T-helper 1 cell treated with Interleukin-12 subunit alpha and Interleukin-12 subunit beta and Interleukin-4 antibody, amounts not matched to agents 30 μg/mL and 1 μg/mL, for 36 hours (primary cell): Measurements from ENCODE around the gene PLA2G4C.
A peak's percentile ranks its signal among the peaks of the same experiment; 100 is the strongest.

Experiments
- H3K27ac Mint-ChIP-seq: one replicate; pipeline ENCODE4 v1.8.0; 2021; ENCODE audit warnings: mild to moderate bottlenecking, mixed read lengths
- H3K27me3 Mint-ChIP-seq: one replicate; pipeline ENCODE4 v1.8.0; 2021; ENCODE audit warnings: low read depth, mixed read lengths
- H3K36me3 Mint-ChIP-seq: one replicate; pipeline ENCODE4 v1.8.0; 2021; ENCODE audit warnings: low read depth, mixed read lengths
- H3K4me1 Mint-ChIP-seq: one replicate; pipeline ENCODE4 v1.8.0; 2021; ENCODE audit warnings: low read depth, mixed read lengths
- H3K4me3 Mint-ChIP-seq: one replicate; pipeline ENCODE4 v1.8.0; 2021; ENCODE audit warnings: mild to moderate bottlenecking, moderate library complexity, mixed read lengths
- H3K9me3 Mint-ChIP-seq: one replicate; pipeline ENCODE4 v1.8.0; 2021; ENCODE audit warnings: mixed read lengths

The PLA2G4C gene

DNA sequence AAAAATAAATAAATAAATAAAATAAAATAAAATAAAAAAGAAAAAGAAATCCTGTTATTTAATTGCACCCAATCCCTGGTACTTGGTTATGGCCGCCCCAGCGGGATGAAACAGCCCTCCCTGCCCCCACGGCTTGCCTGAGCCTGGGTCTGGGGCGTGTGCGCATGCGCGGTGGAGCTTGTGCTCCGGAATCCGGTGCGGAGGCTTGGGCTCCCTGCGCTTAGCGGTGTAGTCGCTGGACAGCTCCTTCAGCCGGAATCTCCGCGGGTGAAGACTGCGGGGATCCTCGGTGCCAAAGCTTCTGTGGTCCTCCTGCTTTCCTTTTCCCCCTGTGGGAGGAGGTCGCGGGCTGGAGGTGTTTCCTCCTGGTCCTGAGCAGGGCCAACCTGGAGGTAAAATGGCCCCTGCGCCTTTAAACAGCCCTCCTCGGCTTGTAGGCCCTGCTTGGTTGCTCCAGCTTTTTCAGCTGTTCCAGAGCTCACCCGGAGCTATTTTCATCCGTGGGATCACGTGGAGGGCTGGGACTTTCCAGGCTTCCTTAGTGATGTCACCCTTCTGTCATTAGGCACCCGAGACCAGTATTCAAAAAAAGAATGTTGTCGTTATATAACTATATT, at the start of gene PLA2G4C:
Gene PLA2G4C (minus strand): TSS at position 468 of the 617 bp plus-strand sequence. CDS start 4,288 bp downstream, outside the sequence.
- Mint-ChIP-seq H3K9me3 (no peaks in the 10 kb centered on the region), H3K4me3 (peak within 1 kb of the TSS; percentile 82), H3K36me3 (peaks cover 3% of the 10 kb centered on the region), H3K4me1 (peaks cover 18% of the 10 kb centered on the region), H3K27ac (peak within 1 kb of the TSS; percentile 91), H3K27me3 (no peaks in the 10 kb centered on the region)

DNA sequence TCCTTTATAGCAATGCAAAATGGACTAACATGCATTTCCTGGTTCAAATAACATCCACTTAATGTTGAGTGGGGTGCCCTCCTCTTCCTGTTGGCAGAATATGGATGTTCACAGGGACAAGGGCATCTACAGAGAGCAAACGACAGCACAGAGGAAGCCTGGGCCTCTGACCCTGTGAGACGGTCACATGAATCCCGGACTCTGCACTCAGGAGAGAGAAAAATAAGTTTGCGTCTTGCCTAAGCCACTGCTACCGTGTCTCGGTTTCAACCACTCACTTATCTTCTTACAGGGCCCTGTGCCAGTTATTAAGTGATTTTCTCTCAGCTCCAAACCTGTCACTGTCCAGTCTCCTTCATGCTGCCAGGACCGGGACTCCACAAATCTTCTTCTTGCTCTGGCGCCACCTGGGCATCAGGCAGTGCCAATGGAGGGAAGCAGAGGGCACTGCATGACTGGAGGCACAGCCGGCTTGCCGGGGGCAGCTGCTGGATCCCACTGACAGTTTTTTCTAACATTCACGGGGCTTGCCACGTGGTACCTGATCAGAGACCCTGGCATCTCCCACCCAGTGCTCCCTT, 47.7 kb upstream of the PLA2G4C start:
- Mint-ChIP-seq H3K27me3 (no peaks in the 10 kb centered on the region), H3K4me1 (no peaks in the 10 kb centered on the region), H3K36me3 (peaks cover 38% of the 10 kb centered on the region), H3K4me3 (no peak overlapping the region), H3K27ac (no peak overlapping the region), H3K9me3 (no peaks in the 10 kb centered on the region)

DNA sequence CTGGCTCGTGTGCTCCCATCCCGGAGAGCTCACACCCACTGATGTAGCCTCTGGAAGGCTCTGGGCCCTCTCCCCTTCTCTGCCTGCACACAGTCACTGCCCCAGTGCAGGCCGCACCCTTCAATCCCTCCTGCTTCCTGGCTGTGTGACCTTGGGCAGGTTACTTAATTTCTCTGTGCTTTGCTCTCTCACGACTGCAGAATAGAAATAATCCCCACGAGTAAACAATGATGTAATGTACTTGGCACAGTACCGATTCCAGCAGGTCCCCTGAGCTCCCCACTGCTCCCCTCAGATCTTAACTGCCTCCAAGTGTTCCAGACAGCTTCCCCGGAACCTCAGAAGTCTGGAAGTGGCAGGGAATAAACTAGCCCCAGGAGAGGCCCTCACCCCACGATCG, 43.4 kb upstream of the PLA2G4C start:
- Mint-ChIP-seq H3K27ac (no peak overlapping the region), H3K36me3 (peaks cover 21% of the 10 kb centered on the region)

DNA sequence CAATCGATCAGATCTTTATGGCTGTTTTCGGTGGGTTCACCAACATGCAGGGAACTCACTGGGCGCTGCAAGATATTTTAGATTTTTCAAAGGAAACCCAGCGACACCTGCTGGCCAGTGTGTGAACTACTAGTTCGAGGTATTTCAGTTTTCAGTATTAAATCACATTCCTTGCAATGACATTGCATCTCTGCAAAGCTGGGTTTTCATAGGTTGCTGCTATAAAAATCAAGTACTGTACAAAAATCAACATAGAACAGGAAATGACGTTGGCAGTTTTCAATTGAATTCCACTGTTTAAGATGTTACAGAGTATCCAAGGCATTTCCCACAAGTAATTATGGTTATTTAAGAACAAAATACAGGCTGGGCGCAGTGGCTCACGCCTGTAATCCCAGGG, 41.9 kb upstream of the PLA2G4C start:
- Mint-ChIP-seq H3K4me1 (peaks cover 2% of the 10 kb centered on the region), H3K9me3 (no peaks in the 10 kb centered on the region), H3K27me3 (no peaks in the 10 kb centered on the region), H3K36me3 (peaks cover 13% of the 10 kb centered on the region), H3K27ac (no peak overlapping the region), H3K4me3 (no peak overlapping the region)

More for the DNA sequence above, 43.4 kb upstream of the PLA2G4C start:
- H3K4me1 Mint-ChIP-seq: peaks cover 2% of the 10 kb centered on the region
- H3K9me3 Mint-ChIP-seq: no peaks in the 10 kb centered on the region
- H3K4me3 Mint-ChIP-seq: no peak overlapping the region
- no peaks in the 10 kb centered on the region for H3K27me3 Mint-ChIP-seq

DNA sequence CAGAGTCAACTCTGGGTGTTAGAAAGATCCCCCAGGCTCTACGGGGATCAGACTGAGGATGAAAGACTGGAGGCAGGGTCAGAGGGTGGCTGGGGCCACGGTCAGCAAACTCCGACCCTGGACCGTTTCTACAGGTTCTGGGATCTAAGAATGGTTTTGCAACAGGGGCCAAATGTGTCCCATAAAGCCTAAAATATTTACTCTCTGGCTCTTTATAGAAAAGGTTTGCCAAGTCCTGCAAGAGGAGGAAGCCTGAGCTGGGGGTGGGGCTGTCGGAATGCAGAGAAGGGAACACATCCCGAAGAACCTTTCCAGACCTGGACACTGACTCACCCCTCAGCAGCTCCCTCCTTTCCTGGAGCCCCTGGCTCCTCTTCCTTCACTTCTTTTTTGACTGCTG, 38.8 kb upstream of the PLA2G4C start:
- Mint-ChIP-seq H3K4me1 (peaks cover 2% of the 10 kb centered on the region), H3K9me3 (no peaks in the 10 kb centered on the region), H3K27ac (no peak overlapping the region), H3K27me3 (no peaks in the 10 kb centered on the region), H3K4me3 (no peak overlapping the region), H3K36me3 (peaks cover 9% of the 10 kb centered on the region)

GRCh38 chr19:48148576-48148975, 38.0 kb upstream of the PLA2G4C start:
- H3K4me3 Mint-ChIP-seq: no peak overlapping the region
- H3K27ac Mint-ChIP-seq: no peak overlapping the region
- peaks cover 7% of the 10 kb centered on the region for H3K36me3 Mint-ChIP-seq
- no peaks in the 10 kb centered on the region for H3K27me3 Mint-ChIP-seq
- H3K4me1 Mint-ChIP-seq: peaks cover 2% of the 10 kb centered on the region
- no peaks in the 10 kb centered on the region for H3K9me3 Mint-ChIP-seq

DNA sequence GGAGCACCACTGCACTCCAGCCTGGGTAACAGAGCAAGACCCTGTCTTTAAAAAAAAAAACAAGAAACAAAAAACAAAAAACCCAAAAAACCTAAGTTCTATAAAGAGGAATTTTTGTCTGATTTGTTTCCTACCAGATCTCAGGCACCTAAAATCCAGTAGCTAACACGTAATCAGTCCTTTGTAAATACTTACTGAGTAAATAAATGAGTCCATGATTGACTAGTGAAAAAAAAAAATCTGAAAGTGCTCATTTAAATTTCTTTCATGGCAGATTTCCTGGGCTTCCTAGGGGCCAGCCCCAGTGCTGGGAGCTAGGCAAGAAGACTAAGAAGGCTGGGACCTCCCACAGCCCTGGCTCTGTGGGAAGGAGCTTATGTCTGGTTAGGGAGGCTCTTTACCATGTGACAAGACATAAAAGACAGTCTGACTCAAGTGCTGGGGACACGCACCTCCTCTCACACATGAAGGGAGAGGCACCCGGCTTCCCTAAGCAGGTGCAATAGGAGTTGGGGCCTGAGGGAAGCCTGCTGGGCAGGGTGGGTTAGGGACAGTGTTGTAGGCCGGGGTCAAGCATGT, 37.1 kb upstream of the PLA2G4C start:
- Mint-ChIP-seq H3K4me3 (no peak overlapping the region), H3K27ac (no peak overlapping the region), H3K9me3 (no peaks in the 10 kb centered on the region), H3K27me3 (no peaks in the 10 kb centered on the region), H3K4me1 (peaks cover 2% of the 10 kb centered on the region), H3K36me3 (peaks cover 13% of the 10 kb centered on the region)

- Mint-ChIP-seq H3K4me1 (peaks cover 2% of the 10 kb centered on the region), H3K9me3 (no peaks in the 10 kb centered on the region), H3K36me3 (peaks cover 26% of the 10 kb centered on the region), H3K4me3 (no peak overlapping the region), H3K27me3 (no peaks in the 10 kb centered on the region), H3K27ac (no peak overlapping the region)
Measured at GRCh38 chr19:48139053-48139452, 28.4 kb upstream of the PLA2G4C start.

DNA sequence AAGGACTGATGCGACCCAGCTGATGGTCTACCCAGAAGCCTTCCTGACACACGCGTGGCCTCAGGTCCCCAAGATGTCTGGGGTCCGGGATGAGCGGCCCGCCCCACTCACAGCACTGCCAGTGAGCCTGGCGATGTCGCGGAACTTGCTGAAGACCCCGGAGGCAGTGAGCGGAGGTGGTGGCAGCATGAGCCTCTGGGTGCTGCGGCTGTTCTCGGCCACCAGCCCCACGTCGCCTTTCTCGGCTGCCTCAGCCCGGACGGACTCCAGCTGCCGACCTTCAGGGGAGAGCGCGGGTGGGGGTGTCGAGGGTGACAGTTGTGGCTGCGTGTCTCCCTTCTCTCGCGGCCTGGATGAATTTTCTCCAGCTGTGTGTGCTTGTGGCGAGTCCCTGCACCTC, 26.8 kb upstream of the PLA2G4C start:
- Mint-ChIP-seq H3K9me3 (no peaks in the 10 kb centered on the region), H3K4me3 (no peak overlapping the region), H3K36me3 (peaks cover 16% of the 10 kb centered on the region), H3K27ac (no peak overlapping the region), H3K27me3 (no peaks in the 10 kb centered on the region), H3K4me1 (peaks cover 2% of the 10 kb centered on the region)

- peaks cover 21% of the 10 kb centered on the region for H3K36me3 Mint-ChIP-seq
- H3K27me3 Mint-ChIP-seq: no peaks in the 10 kb centered on the region
- no peaks in the 10 kb centered on the region for H3K9me3 Mint-ChIP-seq
- peaks cover 2% of the 10 kb centered on the region for H3K4me1 Mint-ChIP-seq
- H3K27ac Mint-ChIP-seq: no peak overlapping the region
- no peak overlapping the region for H3K4me3 Mint-ChIP-seq
Measured at GRCh38 chr19:48136547-48136946, 25.9 kb upstream of the PLA2G4C start.

DNA sequence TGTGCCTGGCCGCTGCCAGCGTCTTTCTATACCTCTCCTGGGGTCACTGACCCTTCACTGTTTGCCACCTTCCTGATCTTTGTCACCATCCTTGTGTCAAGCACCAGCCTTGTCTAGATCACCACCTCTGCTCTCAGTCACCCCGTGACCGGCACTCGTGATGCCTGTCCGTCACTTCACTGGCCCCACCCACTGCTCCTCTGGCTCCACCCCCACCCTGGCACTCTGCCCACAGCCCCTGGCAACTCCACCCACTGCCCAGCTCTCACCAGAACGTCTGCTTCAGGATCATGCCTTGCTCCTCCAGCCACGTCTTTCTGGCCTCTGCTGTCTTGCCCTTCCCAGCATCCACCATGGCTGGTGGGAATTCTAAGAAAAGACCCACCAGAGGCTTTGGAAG, 24.8 kb upstream of the PLA2G4C start:
- Mint-ChIP-seq H3K27ac (no peak overlapping the region), H3K36me3 (peaks cover 24% of the 10 kb centered on the region), H3K4me3 (no peak overlapping the region)

GRCh38 chr19:48133094-48133493, 22.5 kb upstream of the PLA2G4C start:
- Mint-ChIP-seq H3K9me3 (no peaks in the 10 kb centered on the region), H3K27me3 (no peaks in the 10 kb centered on the region), H3K4me1 (peaks cover 2% of the 10 kb centered on the region), H3K4me3 (no peak overlapping the region), H3K36me3 (peaks cover 25% of the 10 kb centered on the region), H3K27ac (no peak overlapping the region)

More for the DNA sequence above, 24.8 kb upstream of the PLA2G4C start:
- Mint-ChIP-seq H3K27me3 (no peaks in the 10 kb centered on the region), H3K4me1 (peaks cover 2% of the 10 kb centered on the region), H3K9me3 (no peaks in the 10 kb centered on the region)

DNA sequence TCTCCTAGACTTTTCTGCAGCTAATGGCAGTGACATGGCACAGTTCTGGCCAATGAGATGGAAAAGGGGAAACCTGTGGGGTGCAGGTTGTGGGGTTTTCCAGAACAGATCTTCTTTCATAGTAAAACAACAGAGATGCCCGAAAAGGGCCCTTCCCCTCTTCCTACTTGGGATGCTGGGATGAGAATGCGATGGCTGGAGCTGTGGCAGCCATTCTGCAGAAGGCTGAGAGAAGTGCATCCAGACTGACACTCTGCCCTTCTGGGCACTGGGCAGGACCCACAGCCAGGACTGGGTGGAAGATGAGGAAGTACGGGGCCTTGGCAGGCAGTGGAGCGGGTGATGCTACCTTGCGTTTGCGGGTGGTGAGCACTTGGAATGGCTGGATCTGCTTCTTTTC, 16.9 kb upstream of the PLA2G4C start:
- Mint-ChIP-seq H3K4me3 (no peak overlapping the region), H3K9me3 (no peaks in the 10 kb centered on the region), H3K27me3 (no peaks in the 10 kb centered on the region), H3K4me1 (peaks cover 4% of the 10 kb centered on the region), H3K27ac (no peak overlapping the region), H3K36me3 (peaks cover 47% of the 10 kb centered on the region)

DNA sequence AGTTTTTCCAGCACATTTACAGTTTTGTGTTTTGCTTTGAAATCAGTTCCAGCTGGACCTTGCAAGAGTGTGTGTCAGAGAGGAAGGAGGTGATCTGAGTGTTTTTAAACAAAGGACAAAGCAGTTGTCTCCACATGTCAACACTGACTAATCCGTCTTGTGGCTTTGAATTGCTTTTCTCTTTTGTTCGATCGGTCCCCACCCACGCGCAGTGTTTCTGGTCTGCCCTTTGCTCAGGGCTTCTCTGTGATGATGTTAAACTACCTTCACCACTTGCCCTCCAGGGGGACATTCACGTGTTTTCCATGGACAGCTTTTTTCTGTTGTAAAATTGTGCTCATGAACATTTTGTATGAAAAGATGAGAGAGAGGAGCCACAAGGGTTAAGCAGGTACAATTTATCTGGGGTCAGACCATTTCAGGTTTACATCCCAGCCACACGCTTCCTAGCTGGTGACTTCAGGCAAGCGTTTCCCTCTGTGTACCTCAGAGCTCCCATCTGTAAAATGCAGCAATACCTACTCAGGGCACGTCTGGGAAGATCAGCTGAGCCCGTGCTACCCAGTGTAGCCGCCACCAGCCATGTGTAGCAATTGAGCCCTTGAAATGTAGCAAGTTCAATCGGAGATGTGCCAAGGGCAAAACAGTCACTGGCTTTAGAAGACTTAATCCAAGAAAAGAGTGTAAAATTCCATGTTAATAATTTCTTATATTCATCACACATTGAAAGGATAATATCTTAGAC, 13.5 kb upstream of the PLA2G4C start:
- H3K4me3 Mint-ChIP-seq: no peak overlapping the region
- no peak overlapping the region for H3K27ac Mint-ChIP-seq
- peaks cover 46% of the 10 kb centered on the region for H3K36me3 Mint-ChIP-seq
- peaks cover 11% of the 10 kb centered on the region for H3K4me1 Mint-ChIP-seq
- H3K27me3 Mint-ChIP-seq: no peaks in the 10 kb centered on the region
- H3K9me3 Mint-ChIP-seq: no peaks in the 10 kb centered on the region

- peak overlapping the region; percentile 41 for H3K4me3 Mint-ChIP-seq
- no peaks in the 10 kb centered on the region for H3K27me3 Mint-ChIP-seq
Measured at GRCh38 chr19:48122421-48122820, 11.8 kb upstream of the PLA2G4C start.

More at GRCh38 chr19:48122421-48122820, 11.8 kb upstream of the PLA2G4C start:
- peaks cover 42% of the 10 kb centered on the region for H3K36me3 Mint-ChIP-seq
- H3K9me3 Mint-ChIP-seq: no peaks in the 10 kb centered on the region
- peak overlapping the region; percentile 88 for H3K27ac Mint-ChIP-seq
- peaks cover 18% of the 10 kb centered on the region for H3K4me1 Mint-ChIP-seq
